ENCODE measurements around the gene VPS37D. TPM values are rescaled to one million over a fixed set of nuclear protein-coding genes. Genes with fewer than 3 reads are reported as not detected.

VPS37D gene
- total RNA-seq, 1 experiment from 2014 or later: 5.7 TPM

DNA sequence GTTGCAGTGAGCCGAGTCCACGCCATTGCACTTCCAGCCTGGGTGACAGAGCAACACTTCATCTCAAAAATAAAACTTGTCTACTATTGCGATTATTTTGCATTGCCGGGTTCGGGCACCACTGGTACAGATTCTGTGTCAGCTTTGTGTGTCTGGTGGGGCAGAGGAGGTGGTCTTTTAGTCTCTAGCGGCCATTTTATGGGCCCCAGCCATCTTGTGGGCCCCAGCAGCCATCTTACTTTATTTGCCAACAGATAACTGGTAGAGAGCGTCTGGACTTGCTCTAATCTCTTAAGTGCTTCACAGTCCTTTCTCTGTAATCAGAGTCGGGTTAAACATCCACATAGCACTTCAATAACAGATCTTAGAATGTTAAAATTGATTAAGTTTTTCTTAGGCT, 20.7 kb downstream of the VPS37D start:
- ChIA-PET CTCF (no interaction called here), POLR2A (no interaction called here)
- Mint-ChIP-seq H3K4me3 (no peak overlapping the region), H3K4me1 (0 out of 2 replicates have a peak, but pooled peaks cover 3% of the 10 kb centered on the region), H3K27me3 (ENCODE audit: low read depth) (no peaks in the 10 kb centered on the region), H3K36me3 (peaks cover 46% of the 10 kb centered on the region), H3K27ac (peak overlapping the region; percentile 34; the same call in 1 of the 2 replicates), H3K9me3 (no peaks in the 10 kb centered on the region)
- ATAC-seq (no peak), DNase-seq (ENCODE audit: low spot score) (no peak)
- TF ChIP-seq NR3C1 (CRISPR knock-in tag; conservative IDR thresholded peaks at IDR 0.05; ENCODE audit: low read depth): no peak
- TF ChIP-seq, protein P1, sequence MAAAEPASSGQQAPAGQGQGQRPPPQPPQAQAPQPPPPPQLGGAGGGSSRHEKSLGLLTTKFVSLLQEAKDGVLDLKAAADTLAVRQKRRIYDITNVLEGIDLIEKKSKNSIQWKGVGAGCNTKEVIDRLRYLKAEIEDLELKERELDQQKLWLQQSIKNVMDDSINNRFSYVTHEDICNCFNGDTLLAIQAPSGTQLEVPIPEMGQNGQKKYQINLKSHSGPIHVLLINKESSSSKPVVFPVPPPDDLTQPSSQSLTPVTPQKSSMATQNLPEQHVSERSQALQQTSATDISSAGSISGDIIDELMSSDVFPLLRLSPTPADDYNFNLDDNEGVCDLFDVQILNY (CRISPR knock-in tag; IDR thresholded peaks at IDR 0.05): no peak
- TF ChIP-seq, protein P2, sequence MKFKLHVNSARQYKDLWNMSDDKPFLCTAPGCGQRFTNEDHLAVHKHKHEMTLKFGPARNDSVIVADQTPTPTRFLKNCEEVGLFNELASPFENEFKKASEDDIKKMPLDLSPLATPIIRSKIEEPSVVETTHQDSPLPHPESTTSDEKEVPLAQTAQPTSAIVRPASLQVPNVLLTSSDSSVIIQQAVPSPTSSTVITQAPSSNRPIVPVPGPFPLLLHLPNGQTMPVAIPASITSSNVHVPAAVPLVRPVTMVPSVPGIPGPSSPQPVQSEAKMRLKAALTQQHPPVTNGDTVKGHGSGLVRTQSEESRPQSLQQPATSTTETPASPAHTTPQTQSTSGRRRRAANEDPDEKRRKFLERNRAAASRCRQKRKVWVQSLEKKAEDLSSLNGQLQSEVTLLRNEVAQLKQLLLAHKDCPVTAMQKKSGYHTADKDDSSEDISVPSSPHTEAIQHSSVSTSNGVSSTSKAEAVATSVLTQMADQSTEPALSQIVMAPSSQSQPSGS (CRISPR knock-in tag; IDR thresholded peaks at IDR 0.05; ENCODE audit: borderline replicate concordance, low read depth): no peak

DNA sequence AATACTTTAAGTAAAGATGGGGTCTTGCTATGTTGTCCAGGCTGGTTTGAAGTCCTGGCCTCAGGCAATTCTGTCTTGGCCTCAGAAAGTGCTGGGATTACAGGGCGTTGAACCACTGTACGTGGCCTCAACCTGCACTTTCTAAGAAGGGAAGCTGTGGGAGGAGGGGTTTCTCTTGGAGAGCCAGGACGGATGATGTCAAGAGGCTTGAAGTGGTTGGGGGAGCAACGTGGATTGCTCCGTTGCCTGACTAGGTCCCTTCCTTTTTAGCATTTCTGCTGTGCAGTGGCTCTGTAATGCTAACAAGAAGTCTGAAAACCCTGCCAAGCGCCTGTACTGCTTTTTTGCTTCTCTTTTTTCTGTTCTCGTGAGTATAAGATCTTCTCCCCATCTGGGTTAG, 23.0 kb downstream of the VPS37D start:
- CTCF ChIA-PET: interaction anchor here (0.6 to 1.0 kb wide), 2 partner anchors 13 to 35 kb away, joined by 4 to 5 read pairs; no protein-coding TSS in a partner anchor
- DNase-seq (ENCODE audit: low spot score): no peak

DNA sequence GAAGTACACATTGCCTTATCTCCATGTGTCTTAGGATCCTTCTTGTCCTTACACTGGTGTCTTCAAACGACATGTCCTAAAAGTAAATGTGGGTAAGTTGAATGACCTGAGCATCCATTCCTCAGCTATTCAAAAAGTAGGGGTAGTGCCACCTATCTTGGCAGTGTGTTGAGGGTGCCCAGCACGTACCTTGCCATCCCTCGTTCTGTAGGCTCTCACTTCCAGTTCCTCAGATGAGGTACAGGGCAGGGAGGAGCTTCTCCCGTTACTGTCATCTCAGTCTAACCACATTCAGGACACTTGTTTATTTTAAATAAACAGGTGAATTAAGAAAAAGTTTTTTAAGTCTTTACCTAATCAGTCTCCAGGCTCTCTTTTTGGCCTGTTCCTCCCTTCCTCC, 28.7 kb downstream of the VPS37D start:
- H3K27me3 Mint-ChIP-seq (ENCODE audit: low read depth): no peaks in the 10 kb centered on the region
- no peaks in the 10 kb centered on the region for H3K4me1 Mint-ChIP-seq
- CTCF ChIA-PET: interaction anchor here (1.2 to 2.5 kb wide), 2 partner anchors 29 to 89 kb away, joined by 5 to 9 read pairs; no protein-coding TSS in a partner anchor
- no peak overlapping the region for H3K27ac Mint-ChIP-seq
- POLR2A ChIA-PET: no interaction called here
- H3K4me3 Mint-ChIP-seq: no peak overlapping the region
- no peak for ATAC-seq
- H3K36me3 Mint-ChIP-seq: peaks cover 48% of the 10 kb centered on the region
- no peak for DNase-seq (ENCODE audit: low spot score)
- TF ChIP-seq, protein P3, sequence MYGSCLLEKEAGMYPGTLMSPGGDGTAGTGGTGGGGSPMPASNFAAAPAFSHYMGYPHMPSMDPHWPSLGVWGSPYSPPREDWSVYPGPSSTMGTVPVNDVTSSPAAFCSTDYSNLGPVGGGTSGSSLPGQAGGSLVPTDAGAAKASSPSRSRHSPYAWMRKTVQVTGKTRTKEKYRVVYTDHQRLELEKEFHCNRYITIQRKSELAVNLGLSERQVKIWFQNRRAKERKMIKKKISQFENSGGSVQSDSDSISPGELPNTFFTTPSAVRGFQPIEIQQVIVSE (CRISPR knock-in tag; IDR thresholded peaks at IDR 0.05; ENCODE audit: borderline replicate concordance): no peak
- TF ChIP-seq, protein P1 (CRISPR knock-in tag; IDR thresholded peaks at IDR 0.05): no peak
- TF ChIP-seq ZNF317 (CRISPR knock-in tag; IDR thresholded peaks at IDR 0.05; ENCODE audit: borderline replicate concordance, low read depth) (no peak), ZNF263 (CRISPR knock-in tag; IDR thresholded peaks at IDR 0.05; ENCODE audit: low read depth) (no peak), RELA (CRISPR knock-in tag; IDR thresholded peaks at IDR 0.05; ENCODE audit: borderline replicate concordance) (no peak), NFATC4 (CRISPR knock-in tag; IDR thresholded peaks at IDR 0.05) (no peak), ZNF138 (CRISPR knock-in tag; conservative IDR thresholded peaks at IDR 0.05) (no peak)
- TF ChIP-seq, protein P4, sequence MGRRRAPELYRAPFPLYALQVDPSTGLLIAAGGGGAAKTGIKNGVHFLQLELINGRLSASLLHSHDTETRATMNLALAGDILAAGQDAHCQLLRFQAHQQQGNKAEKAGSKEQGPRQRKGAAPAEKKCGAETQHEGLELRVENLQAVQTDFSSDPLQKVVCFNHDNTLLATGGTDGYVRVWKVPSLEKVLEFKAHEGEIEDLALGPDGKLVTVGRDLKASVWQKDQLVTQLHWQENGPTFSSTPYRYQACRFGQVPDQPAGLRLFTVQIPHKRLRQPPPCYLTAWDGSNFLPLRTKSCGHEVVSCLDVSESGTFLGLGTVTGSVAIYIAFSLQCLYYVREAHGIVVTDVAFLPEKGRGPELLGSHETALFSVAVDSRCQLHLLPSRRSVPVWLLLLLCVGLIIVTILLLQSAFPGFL (CRISPR knock-in tag; IDR thresholded peaks at IDR 0.05; ENCODE audit: borderline replicate concordance): no peak
- no peaks in the 10 kb centered on the region for H3K9me3 Mint-ChIP-seq

More for the DNA sequence above, 23.0 kb downstream of the VPS37D start:
- Mint-ChIP-seq H3K9me3 (no peaks in the 10 kb centered on the region), H3K27me3 (ENCODE audit: low read depth) (no peaks in the 10 kb centered on the region), H3K27ac (no peak overlapping the region), H3K36me3 (peaks cover 58% of the 10 kb centered on the region), H3K4me1 (no peaks in the 10 kb centered on the region), H3K4me3 (no peak overlapping the region)
- POLR2A ChIA-PET: no interaction called here
- no peak for ATAC-seq
- TF ChIP-seq ZNF121 (CRISPR knock-in tag; IDR thresholded peaks at IDR 0.05): 0 out of 2 replicates have a peak, but pooled peaks have one; percentile 31
- TF ChIP-seq, protein P5, sequence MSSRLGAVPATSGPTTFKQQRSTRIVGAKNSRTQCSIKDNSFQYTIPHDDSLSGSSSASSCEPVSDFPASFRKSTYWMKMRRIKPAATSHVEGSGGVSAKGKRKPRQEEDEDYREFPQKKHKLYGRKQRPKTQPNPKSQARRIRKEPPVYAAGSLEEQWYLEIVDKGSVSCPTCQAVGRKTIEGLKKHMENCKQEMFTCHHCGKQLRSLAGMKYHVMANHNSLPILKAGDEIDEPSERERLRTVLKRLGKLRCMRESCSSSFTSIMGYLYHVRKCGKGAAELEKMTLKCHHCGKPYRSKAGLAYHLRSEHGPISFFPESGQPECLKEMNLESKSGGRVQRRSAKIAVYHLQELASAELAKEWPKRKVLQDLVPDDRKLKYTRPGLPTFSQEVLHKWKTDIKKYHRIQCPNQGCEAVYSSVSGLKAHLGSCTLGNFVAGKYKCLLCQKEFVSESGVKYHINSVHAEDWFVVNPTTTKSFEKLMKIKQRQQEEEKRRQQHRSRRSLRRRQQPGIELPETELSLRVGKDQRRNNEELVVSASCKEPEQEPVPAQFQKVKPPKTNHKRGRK (CRISPR knock-in tag; IDR thresholded peaks at IDR 0.05; ENCODE audit: borderline replicate concordance): no peak

All from WTC11 (cell line).